ENCODE measurements around the gene EPN3.

DNA sequence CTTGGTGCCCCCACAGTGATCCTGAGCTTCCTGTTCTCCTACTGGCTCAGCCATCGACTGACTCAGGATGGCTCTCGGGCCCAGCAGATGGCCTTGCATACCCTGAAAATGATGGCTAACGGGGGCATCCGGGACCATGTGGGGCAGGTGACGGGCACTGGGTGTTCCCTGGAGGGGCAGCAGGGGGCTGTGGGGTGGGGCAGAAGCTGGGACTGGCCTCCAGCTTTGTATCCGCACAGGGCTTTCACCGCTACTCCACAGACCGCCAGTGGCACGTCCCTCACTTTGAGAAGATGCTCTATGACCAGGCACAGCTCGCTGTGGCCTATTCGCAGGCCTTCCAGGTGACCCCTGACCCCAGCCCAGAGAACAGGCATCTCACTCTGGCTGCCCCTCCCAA lies 17.4 kb downstream of the EPN3 start:
- TF ChIP-seq, protein P1, sequence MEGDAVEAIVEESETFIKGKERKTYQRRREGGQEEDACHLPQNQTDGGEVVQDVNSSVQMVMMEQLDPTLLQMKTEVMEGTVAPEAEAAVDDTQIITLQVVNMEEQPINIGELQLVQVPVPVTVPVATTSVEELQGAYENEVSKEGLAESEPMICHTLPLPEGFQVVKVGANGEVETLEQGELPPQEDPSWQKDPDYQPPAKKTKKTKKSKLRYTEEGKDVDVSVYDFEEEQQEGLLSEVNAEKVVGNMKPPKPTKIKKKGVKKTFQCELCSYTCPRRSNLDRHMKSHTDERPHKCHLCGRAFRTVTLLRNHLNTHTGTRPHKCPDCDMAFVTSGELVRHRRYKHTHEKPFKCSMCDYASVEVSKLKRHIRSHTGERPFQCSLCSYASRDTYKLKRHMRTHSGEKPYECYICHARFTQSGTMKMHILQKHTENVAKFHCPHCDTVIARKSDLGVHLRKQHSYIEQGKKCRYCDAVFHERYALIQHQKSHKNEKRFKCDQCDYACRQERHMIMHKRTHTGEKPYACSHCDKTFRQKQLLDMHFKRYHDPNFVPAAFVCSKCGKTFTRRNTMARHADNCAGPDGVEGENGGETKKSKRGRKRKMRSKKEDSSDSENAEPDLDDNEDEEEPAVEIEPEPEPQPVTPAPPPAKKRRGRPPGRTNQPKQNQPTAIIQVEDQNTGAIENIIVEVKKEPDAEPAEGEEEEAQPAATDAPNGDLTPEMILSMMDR (optimal IDR thresholded peaks at IDR 0.05 in 1 of 3, IDR thresholded peaks at IDR 0.05 in 1 of 3, conservative IDR thresholded peaks at IDR 0.05 in 1 of 3; ENCODE audit: extremely low read depth in 1 of 3, insufficient read depth in 2 of 3, low read length in 3 of 3), result no peak
- TF ChIP-seq EZH2 (IDR thresholded peaks at IDR 0.05; ENCODE audit: low read length), result no peak

Data from keratinocyte (primary cell).